Keratinocyte (primary cell): ENCODE measurements around the gene FDCSP.

ENCODE experiments used
- EZH2 ChIP-seq: IDR thresholded peaks from one replicate; pipeline ENCODE4 v1.6.1; 2012; ENCODE audit warnings: inconsistent platforms, mild to moderate bottlenecking, low read length, moderate library complexity
- TF ChIP-seq, protein P1 (sequence below), 3 experiments: IDR thresholded peaks in 1 of 3; conservative IDR thresholded peaks in 1 of 3; optimal IDR thresholded peaks in 1 of 3; 2 replicates in 2 of 3; 3 replicates in 1 of 3; pipeline versions ENCODE3 to v1.5.1; 2011; ENCODE audit warnings: low read length in 3 of 3, mild to moderate bottlenecking in 3 of 3, moderate library complexity in 2 of 3, control low read depth in 1 of 3, inconsistent platforms in 1 of 3; ENCODE audit not compliant: insufficient read depth in 2 of 3; ENCODE audit errors: extremely low read depth in 1 of 3

DNA sequence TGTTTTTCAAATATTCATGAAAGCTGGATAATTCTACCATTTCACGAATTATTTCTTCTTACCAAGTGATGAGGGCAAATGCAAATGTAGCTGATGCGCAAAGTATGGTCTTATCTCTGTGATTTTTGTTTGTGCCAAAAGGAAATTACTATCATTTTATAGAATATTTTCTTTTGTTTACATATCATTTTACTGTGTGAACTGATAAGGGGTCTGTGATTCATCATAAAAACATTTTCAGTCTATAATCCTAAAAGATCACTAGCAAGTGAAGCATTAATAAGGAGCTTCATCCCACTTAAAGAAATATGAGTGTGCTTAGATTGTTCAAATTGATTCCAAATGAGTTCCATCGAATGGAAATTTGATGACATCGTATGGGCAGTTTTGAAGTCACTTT, 17.2 kb downstream of the FDCSP start:
- TF ChIP-seq EZH2 = no peak
- TF ChIP-seq, protein P1, sequence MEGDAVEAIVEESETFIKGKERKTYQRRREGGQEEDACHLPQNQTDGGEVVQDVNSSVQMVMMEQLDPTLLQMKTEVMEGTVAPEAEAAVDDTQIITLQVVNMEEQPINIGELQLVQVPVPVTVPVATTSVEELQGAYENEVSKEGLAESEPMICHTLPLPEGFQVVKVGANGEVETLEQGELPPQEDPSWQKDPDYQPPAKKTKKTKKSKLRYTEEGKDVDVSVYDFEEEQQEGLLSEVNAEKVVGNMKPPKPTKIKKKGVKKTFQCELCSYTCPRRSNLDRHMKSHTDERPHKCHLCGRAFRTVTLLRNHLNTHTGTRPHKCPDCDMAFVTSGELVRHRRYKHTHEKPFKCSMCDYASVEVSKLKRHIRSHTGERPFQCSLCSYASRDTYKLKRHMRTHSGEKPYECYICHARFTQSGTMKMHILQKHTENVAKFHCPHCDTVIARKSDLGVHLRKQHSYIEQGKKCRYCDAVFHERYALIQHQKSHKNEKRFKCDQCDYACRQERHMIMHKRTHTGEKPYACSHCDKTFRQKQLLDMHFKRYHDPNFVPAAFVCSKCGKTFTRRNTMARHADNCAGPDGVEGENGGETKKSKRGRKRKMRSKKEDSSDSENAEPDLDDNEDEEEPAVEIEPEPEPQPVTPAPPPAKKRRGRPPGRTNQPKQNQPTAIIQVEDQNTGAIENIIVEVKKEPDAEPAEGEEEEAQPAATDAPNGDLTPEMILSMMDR (optimal IDR thresholded peaks at IDR 0.05 in 1 of 3, IDR thresholded peaks at IDR 0.05 in 1 of 3, conservative IDR thresholded peaks at IDR 0.05 in 1 of 3; ENCODE audit: extremely low read depth in 1 of 3, insufficient read depth in 2 of 3, low read length in 3 of 3) = no peak
